KMS-11 (cell line): Measurements from ENCODE around the gene ELL2.
A peak's percentile ranks its signal among the peaks of the same experiment; 100 is the strongest.

Source experiments
- H2AFZ ChIP-seq: fragments of 200-600 bp; sonication (generic); 2 replicates; pipeline ENCODE4 v1.6.1; 2016; ENCODE audit warnings: antibody characterized with exemption, mixed run types, low read depth
- H3K27ac ChIP-seq: fragments of 200-600 bp; sonication (generic); 2 replicates; pipeline ENCODE4 v1.6.1; 2016; ENCODE audit warnings: mild to moderate bottlenecking, mixed run types
- H3K27me3 ChIP-seq: fragments of 200-600 bp; sonication (generic); 2 replicates; pipeline ENCODE4 v1.6.1; 2017; ENCODE audit warnings: mild to moderate bottlenecking, low read depth, mixed run types, moderate library complexity; ENCODE audit not compliant: insufficient read depth
- H3K36me3 ChIP-seq: fragments of 200-600 bp; sonication (generic); 2 replicates; pipeline ENCODE4 v1.6.1; 2017; ENCODE audit warnings: mild to moderate bottlenecking, mixed run types; ENCODE audit not compliant: insufficient read depth
- H3K4me1 ChIP-seq: fragments of 200-600 bp; sonication (generic); 2 replicates; pipeline ENCODE4 v1.6.1; 2016; ENCODE audit warnings: mild to moderate bottlenecking, low read depth, mixed run types; ENCODE audit not compliant: poor library complexity, severe bottlenecking
- H3K4me2 ChIP-seq: fragments of 200-600 bp; sonication (generic); 2 replicates; pipeline ENCODE4 v1.7.0; 2016; ENCODE audit warnings: mild to moderate bottlenecking, mixed run types
- H3K4me3 ChIP-seq: fragments of 200-600 bp; sonication (generic); IDR thresholded peaks from 2 replicates; pipeline ENCODE4 v1.6.1; 2017; ENCODE audit warnings: low read depth, low read length, mixed read lengths; ENCODE audit not compliant: insufficient read depth
- H3K79me2 ChIP-seq: fragments of 200-600 bp; sonication (generic); 2 replicates; pipeline ENCODE4 v1.6.1; 2016; ENCODE audit warnings: low read depth, mixed run types; ENCODE audit not compliant: insufficient read depth
- H3K9ac ChIP-seq: fragments of 200-600 bp; sonication (generic); 2 replicates; pipeline ENCODE4 v1.6.1; 2016; ENCODE audit warnings: mild to moderate bottlenecking, mixed run types
- H4K20me1 ChIP-seq: fragments of 200-600 bp; sonication (generic); 2 replicates; pipeline ENCODE4 v1.6.1; 2016; ENCODE audit warnings: mild to moderate bottlenecking, mixed run types; ENCODE audit not compliant: insufficient read depth
- TF ChIP-seq, protein P1 (sequence below): fragments of 200-600 bp; sonication (generic); conservative IDR thresholded peaks from 2 replicates; pipeline ENCODE4 v1.6.1; 2017; ENCODE audit warnings: low read depth, mild to moderate bottlenecking, antibody characterized with exemption, low read length, moderate library complexity, mixed read lengths

The ELL2 gene

DNA sequence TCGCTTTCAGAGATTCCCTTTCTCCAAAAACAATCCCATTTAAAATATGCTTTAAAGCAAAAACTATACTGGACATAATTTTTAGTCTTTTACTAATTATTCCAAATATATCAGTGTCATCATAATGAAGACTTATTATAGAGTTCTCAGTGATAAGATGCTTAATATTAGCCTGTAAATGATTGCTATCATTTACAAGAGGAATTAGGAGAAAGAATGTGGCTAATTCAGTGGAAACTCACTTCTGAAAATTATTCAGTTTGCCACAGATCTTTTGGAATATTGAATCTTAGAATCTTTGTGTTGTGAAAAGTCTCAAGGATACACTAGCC, 114.4 kb downstream of the ELL2 start:
- H3K4me2 ChIP-seq: no peak overlapping the region
- H2AFZ ChIP-seq: no peak overlapping the region
- no peaks in the 10 kb centered on the region for H3K36me3 ChIP-seq
- H3K4me1 ChIP-seq: peaks cover 17% of the 10 kb centered on the region
- H4K20me1 ChIP-seq: no peaks in the 10 kb centered on the region
- no peaks in the 10 kb centered on the region for H3K27me3 ChIP-seq
- no peaks in the 10 kb centered on the region for H3K79me2 ChIP-seq
- H3K27ac ChIP-seq: no peak overlapping the region
- H3K9ac ChIP-seq: no peak overlapping the region
- TF ChIP-seq, protein P1, sequence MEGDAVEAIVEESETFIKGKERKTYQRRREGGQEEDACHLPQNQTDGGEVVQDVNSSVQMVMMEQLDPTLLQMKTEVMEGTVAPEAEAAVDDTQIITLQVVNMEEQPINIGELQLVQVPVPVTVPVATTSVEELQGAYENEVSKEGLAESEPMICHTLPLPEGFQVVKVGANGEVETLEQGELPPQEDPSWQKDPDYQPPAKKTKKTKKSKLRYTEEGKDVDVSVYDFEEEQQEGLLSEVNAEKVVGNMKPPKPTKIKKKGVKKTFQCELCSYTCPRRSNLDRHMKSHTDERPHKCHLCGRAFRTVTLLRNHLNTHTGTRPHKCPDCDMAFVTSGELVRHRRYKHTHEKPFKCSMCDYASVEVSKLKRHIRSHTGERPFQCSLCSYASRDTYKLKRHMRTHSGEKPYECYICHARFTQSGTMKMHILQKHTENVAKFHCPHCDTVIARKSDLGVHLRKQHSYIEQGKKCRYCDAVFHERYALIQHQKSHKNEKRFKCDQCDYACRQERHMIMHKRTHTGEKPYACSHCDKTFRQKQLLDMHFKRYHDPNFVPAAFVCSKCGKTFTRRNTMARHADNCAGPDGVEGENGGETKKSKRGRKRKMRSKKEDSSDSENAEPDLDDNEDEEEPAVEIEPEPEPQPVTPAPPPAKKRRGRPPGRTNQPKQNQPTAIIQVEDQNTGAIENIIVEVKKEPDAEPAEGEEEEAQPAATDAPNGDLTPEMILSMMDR: peak; percentile 41
- no peak overlapping the region for H3K4me3 ChIP-seq

DNA sequence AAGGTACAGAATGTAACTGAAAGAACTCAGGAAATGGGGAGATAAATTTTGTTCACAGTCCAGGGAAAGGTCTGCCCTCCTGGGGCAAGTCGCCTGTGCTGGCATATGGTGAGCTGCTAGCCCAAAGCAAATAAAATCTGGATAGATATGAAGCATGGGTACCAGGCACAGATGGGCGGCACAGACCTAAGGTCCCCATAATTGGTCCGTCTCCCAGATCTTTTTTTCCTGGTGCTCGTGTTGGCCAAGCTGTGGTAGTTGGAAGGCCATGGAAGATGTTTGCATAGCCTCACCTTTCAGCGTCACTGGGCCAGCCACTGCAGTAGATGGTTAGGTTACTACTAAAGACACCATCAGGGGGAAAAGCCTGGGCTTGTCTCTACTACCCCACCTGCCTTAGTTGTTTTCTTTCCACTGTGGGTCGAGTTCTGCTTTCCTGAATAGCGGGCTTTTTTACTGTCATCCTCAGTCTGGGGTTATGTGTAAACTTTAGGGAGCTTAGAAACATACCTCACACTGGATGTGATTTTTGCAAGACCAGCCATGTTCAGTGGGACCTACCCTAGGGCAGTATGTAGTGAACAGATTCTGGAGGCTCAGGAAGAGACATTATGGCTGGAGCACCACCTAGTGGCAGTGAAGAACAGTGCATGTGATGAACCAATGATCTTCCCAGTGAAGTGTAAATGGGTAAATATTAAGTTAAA, 114.9 kb downstream of the ELL2 start:
- Histone ChIP-seq H3K4me3 (no peak overlapping the region), H3K27ac (no peak overlapping the region), H4K20me1 (no peaks in the 10 kb centered on the region), H3K4me2 (no peak overlapping the region), H3K79me2 (no peaks in the 10 kb centered on the region), H2AFZ (no peak overlapping the region), H3K9ac (no peak overlapping the region), H3K4me1 (peaks cover 20% of the 10 kb centered on the region), H3K27me3 (no peaks in the 10 kb centered on the region), H3K36me3 (no peaks in the 10 kb centered on the region)
- TF ChIP-seq, protein P1: peak; percentile 99

DNA sequence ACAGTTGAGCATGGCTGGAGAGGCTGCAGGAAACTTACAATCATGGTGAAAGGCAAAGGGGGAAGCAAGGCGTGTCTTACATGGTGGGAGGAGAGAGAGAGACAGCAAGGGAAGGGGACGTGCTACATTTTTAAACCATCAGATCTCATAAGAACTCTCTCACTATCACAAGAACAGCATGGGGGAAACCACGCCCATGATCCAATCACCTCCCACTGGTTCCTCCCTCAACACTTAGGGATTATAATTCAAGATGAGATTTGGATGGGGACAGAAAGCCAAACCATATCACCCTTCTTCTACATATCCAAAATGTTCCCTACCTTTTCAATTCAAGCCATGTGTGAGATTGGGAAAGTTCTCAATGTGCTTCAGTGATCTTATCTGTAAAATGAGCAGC, 116.3 kb downstream of the ELL2 start:
- Histone ChIP-seq H3K36me3 (no peaks in the 10 kb centered on the region), H3K4me3 (no peak overlapping the region), H4K20me1 (no peaks in the 10 kb centered on the region), H3K9ac (no peak overlapping the region), H3K27me3 (no peaks in the 10 kb centered on the region), H3K27ac (no peak overlapping the region), H3K4me2 (no peak overlapping the region), H3K79me2 (no peaks in the 10 kb centered on the region), H2AFZ (no peak overlapping the region), H3K4me1 (peaks cover 20% of the 10 kb centered on the region)
- TF ChIP-seq, protein P1: no peak

DNA sequence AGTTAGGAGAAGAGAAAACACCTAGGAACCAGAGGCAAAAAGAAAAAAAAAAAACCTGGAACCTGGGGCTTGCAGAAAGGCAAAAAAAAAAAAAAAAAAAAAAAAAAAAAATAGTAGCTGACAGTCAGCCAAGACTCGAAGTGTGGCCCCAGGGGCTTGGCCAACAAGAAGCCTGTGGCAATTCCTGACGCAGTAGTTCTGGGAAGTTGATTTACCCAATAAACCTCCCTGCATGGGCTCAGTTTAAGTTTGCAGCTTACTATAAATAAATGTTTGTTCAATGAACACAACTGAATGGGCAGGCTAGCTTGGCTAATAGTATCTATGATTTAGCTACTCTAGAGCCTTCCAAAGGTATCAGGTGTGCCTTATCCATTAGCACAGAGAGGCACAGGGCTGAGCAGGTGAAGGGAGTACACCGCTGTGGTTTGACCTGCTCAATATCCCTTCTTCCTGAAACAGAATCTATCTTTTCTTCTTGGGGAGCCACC, 117.9 kb downstream of the ELL2 start:
- TF ChIP-seq, protein P1: no peak
- no peaks in the 10 kb centered on the region for H3K36me3 ChIP-seq
- peaks cover 20% of the 10 kb centered on the region for H3K4me1 ChIP-seq
- no peaks in the 10 kb centered on the region for H3K79me2 ChIP-seq
- no peak overlapping the region for H3K27ac ChIP-seq
- no peak overlapping the region for H3K9ac ChIP-seq
- H4K20me1 ChIP-seq: no peaks in the 10 kb centered on the region
- no peak overlapping the region for H2AFZ ChIP-seq
- no peaks in the 10 kb centered on the region for H3K27me3 ChIP-seq
- no peak overlapping the region for H3K4me3 ChIP-seq
- H3K4me2 ChIP-seq: peak overlapping the region; percentile 53; the same call in 1 of the 2 replicates
